DOHH2 (cell line): Measurements from ENCODE around the gene PTS.

Source experiments
- EZH2phosphoT487 ChIP-seq: fragments of 200-600 bp; sonication (generic); IDR thresholded peaks from 2 replicates; pipeline ENCODE4 v1.6.1; 2017; ENCODE audit warnings: borderline replicate concordance, mild to moderate bottlenecking, antibody characterized with exemption, low read length, moderate library complexity, mixed read lengths
- TF ChIP-seq, protein P1 (sequence below): fragments of 200-600 bp; sonication (generic); IDR thresholded peaks from one replicate; pipeline ENCODE4 v1.5.1; 2014; ENCODE audit warnings: antibody characterized with exemption, mild to moderate bottlenecking, low read depth, low read length; ENCODE audit not compliant: poor library complexity, severe bottlenecking

DNA sequence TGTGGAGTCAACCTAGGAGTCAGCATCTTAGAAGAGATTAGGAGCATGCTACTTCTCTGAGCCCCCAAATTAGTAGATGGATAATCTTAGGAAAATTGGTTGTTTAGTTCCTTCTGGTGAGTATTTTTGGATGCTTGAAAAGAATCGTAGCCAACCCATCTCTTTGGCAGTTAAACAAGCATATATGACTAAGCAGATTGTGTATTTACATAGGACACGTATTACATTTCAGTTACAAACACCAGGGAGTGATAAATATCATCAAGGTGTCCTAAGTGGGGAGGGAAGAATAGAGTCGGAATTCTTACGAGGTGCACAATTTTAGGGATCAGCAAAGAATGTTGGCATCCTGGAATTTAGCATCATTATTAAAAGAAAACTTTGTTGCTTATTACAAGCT, 21.0 kb downstream of the PTS start:
- TF ChIP-seq, protein P1, sequence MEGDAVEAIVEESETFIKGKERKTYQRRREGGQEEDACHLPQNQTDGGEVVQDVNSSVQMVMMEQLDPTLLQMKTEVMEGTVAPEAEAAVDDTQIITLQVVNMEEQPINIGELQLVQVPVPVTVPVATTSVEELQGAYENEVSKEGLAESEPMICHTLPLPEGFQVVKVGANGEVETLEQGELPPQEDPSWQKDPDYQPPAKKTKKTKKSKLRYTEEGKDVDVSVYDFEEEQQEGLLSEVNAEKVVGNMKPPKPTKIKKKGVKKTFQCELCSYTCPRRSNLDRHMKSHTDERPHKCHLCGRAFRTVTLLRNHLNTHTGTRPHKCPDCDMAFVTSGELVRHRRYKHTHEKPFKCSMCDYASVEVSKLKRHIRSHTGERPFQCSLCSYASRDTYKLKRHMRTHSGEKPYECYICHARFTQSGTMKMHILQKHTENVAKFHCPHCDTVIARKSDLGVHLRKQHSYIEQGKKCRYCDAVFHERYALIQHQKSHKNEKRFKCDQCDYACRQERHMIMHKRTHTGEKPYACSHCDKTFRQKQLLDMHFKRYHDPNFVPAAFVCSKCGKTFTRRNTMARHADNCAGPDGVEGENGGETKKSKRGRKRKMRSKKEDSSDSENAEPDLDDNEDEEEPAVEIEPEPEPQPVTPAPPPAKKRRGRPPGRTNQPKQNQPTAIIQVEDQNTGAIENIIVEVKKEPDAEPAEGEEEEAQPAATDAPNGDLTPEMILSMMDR: no peak
- TF ChIP-seq EZH2phosphoT487: no peak
